SK-N-SH (cell line): ENCODE measurements around the gene HLA-DRB1. TPM values are rescaled to one million over a fixed set of nuclear protein-coding genes. Genes with fewer than 3 reads are reported as not detected.

Experiments
- CTCF ChIA-PET: fragments of 300-600, 350-600 bp; formaldehyde crosslinking; extraction: SDS; loops from one replicate; lab custom pipeline; 2021; lab: Yijun Ruan, JAX
- POLR2A ChIA-PET: fragments of 350-600 bp; sonication (Branson Sonifier 250); formaldehyde crosslinking; extraction: SDS; loops from one replicate; lab custom pipeline; 2020; ENCODE audit warnings: antibody characterized with exemption, inconsistent platforms; lab: Yijun Ruan, JAX
- DNase-seq: peaks from one replicate; pipeline ENCODE4 v3.0.0; 2012
- H2AFZ ChIP-seq: fragments of 200-600 bp; sonication (generic); 2 replicates; pipeline ENCODE4 v1.8.1; 2016; ENCODE audit warnings: antibody characterized with exemption, mild to moderate bottlenecking, low read depth
- H3F3A ChIP-seq: fragments of 200-600 bp; sonication (generic); replicated peaks from 2 replicates; pipeline ENCODE3; 2016; ENCODE audit warnings: antibody characterized with exemption, mild to moderate bottlenecking; ENCODE audit not compliant: insufficient read depth
- H3K27ac ChIP-seq, 2 experiments: fragments of 200-500 bp in 1 of 2; fragments of 200-600 bp in 1 of 2; sonication (Bioruptor generic) in 1 of 2; sonication (generic), shearing (Covaris generic) in 1 of 2; 2 replicates each; pipeline versions ENCODE4 v1.5.1 to v1.6.1; 2014 to 2016; ENCODE audit warnings: low read depth in 2 of 2, inconsistent platforms in 1 of 2, low read length in 1 of 2, mild to moderate bottlenecking in 1 of 2, mixed read lengths in 1 of 2
- H3K27me3 ChIP-seq: fragments of 200-600 bp; sonication (generic), shearing (Covaris generic); 2 replicates; pipeline ENCODE4 v1.6.1; 2016; ENCODE audit warnings: mixed run types; ENCODE audit not compliant: insufficient read depth
- H3K36me3 ChIP-seq, 2 experiments: fragments of 200-500 bp in 1 of 2; fragments of 200-600 bp in 1 of 2; sonication (Bioruptor generic) in 1 of 2; sonication (generic) in 1 of 2; replicated peaks in 1 of 2; 2 replicates each; pipeline versions ENCODE3 to v1.5.1; 2014 to 2016; ENCODE audit warnings: low read length in 1 of 2, mild to moderate bottlenecking in 1 of 2; ENCODE audit not compliant: insufficient read depth in 2 of 2, control insufficient read depth in 1 of 2
- H3K4me1 ChIP-seq, 2 experiments: fragments of 200-500 bp in 1 of 2; fragments of 200-600 bp in 1 of 2; sonication (Bioruptor generic) in 1 of 2; sonication (generic), shearing (Covaris generic) in 1 of 2; 2 replicates each; pipeline versions ENCODE4 v1.5.1 to v1.6.1; 2014 to 2016; ENCODE audit warnings: low read depth in 1 of 2, low read length in 1 of 2, mixed run types in 1 of 2; ENCODE audit not compliant: insufficient read depth in 2 of 2, control insufficient read depth in 1 of 2
- H3K4me2 ChIP-seq: fragments of 200-600 bp; sonication (generic), shearing (Covaris generic); 2 replicates; pipeline ENCODE4 v1.6.1; 2017; ENCODE audit warnings: mixed run types
- H3K4me3 ChIP-seq, 2 experiments: fragments of 200-500 bp in 1 of 2; fragments of 200-600 bp in 1 of 2; sonication (Bioruptor generic) in 1 of 2; sonication (generic), shearing (Covaris generic) in 1 of 2; 2 replicates each; pipeline versions ENCODE4 v1.5.1 to v1.8.1; 2014 to 2016; ENCODE audit warnings: low read depth in 2 of 2, inconsistent platforms in 1 of 2, low read length in 1 of 2, mild to moderate bottlenecking in 1 of 2, mixed read lengths in 1 of 2, moderate library complexity in 1 of 2
- H3K79me2 ChIP-seq: fragments of 200-600 bp; sonication (generic); 2 replicates; pipeline ENCODE4 v1.8.1; 2017; ENCODE audit warnings: mild to moderate bottlenecking; ENCODE audit not compliant: insufficient read depth
- H3K9ac ChIP-seq: fragments of 200-600 bp; sonication (generic); 2 replicates; pipeline ENCODE4 v1.6.1; 2017; ENCODE audit warnings: mixed run types
- H3K9me2 ChIP-seq: fragments of 200-600 bp; sonication (generic); 2 replicates; pipeline ENCODE4 v1.6.1; 2017; ENCODE audit warnings: mixed run types
- H3K9me3 ChIP-seq: fragments of 200-600 bp; sonication (generic); 2 replicates; pipeline ENCODE4 v1.6.1; 2017; ENCODE audit warnings: mixed run types, mild to moderate bottlenecking, moderate library complexity
- H4K20me1 ChIP-seq: fragments of 200-600 bp; sonication (generic); 2 replicates; pipeline ENCODE4 v1.6.1; 2017; ENCODE audit warnings: mild to moderate bottlenecking, mixed run types; ENCODE audit not compliant: insufficient read depth
- CHD2 ChIP-seq: fragments of 150-350 bp; IDR thresholded peaks from 2 replicates; pipeline ENCODE4 v1.6.1; 2018; ENCODE audit warnings: low read length; ENCODE audit not compliant: partially characterized antibody
- EP300 ChIP-seq, 2 experiments: IDR thresholded peaks; 2 replicates each; pipeline versions ENCODE4 v1.4.0 to v1.6.1; 2012; ENCODE audit warnings: borderline replicate concordance in 1 of 2, low read depth in 1 of 2, low read length in 1 of 2
- FOSL2 ChIP-seq: IDR thresholded peaks from 2 replicates; pipeline ENCODE4 v1.4.0; 2012; ENCODE audit warnings: low read depth, mild to moderate bottlenecking, moderate library complexity, borderline replicate concordance
- FOXJ3 ChIP-seq: sonication (generic); formaldehyde crosslinking; IDR thresholded peaks from 2 replicates; pipeline ENCODE4 v1.5.1; 2020; ENCODE audit warnings: mild to moderate bottlenecking, missing genetic modification reagents
- FOXM1 ChIP-seq: IDR thresholded peaks from 2 replicates; pipeline ENCODE4 v1.4.0; 2012; ENCODE audit warnings: low read depth, mild to moderate bottlenecking
- GABPA ChIP-seq: IDR thresholded peaks from 2 replicates; pipeline ENCODE4 v1.4.0; 2012; ENCODE audit warnings: low read depth, mild to moderate bottlenecking
- GATA2 ChIP-seq: sonication (generic); formaldehyde crosslinking; IDR thresholded peaks from 2 replicates; pipeline ENCODE4 v1.5.0; 2020; ENCODE audit warnings: mild to moderate bottlenecking, missing genetic modification reagents
- MAX ChIP-seq: IDR thresholded peaks from 2 replicates; pipeline ENCODE4 v1.4.0; 2012; ENCODE audit warnings: low read depth
- NRF1 ChIP-seq: IDR thresholded peaks from 2 replicates; pipeline ENCODE4 v1.6.1; 2012; ENCODE audit warnings: low read depth, mild to moderate bottlenecking, low read length
- POLR2AphosphoS5 ChIP-seq: IDR thresholded peaks from 2 replicates; pipeline ENCODE4 v1.6.1; 2012; ENCODE audit warnings: low read depth, low read length
- RAD21 ChIP-seq: IDR thresholded peaks from 2 replicates; pipeline ENCODE4 v1.6.1; 2012; ENCODE audit warnings: mild to moderate bottlenecking, low read length
- SIN3A ChIP-seq: IDR thresholded peaks from 2 replicates; pipeline ENCODE4 v1.6.1; 2012; ENCODE audit warnings: low read depth, mild to moderate bottlenecking, low read length, moderate library complexity, borderline replicate concordance
- TAF1 ChIP-seq: IDR thresholded peaks from 2 replicates; pipeline ENCODE4 v1.6.1; 2012; ENCODE audit warnings: low read depth, mild to moderate bottlenecking, low read length, moderate library complexity, borderline replicate concordance
- TCF12 ChIP-seq: IDR thresholded peaks from 2 replicates; pipeline ENCODE4 v1.4.0; 2012
- TEAD4 ChIP-seq: IDR thresholded peaks from 2 replicates; pipeline ENCODE4 v1.4.0; 2012; ENCODE audit warnings: mild to moderate bottlenecking, borderline replicate concordance; ENCODE audit not compliant: insufficient read depth
- YY1 ChIP-seq: IDR thresholded peaks from 2 replicates; pipeline ENCODE4 v1.4.0; 2012; ENCODE audit warnings: low read depth, mild to moderate bottlenecking
- ZBTB33 ChIP-seq: IDR thresholded peaks from 2 replicates; pipeline ENCODE4 v1.4.0; 2012; ENCODE audit warnings: low read depth, borderline replicate concordance
- WGBS: methylation state at CpG from one replicate; pipeline ENCODE4 v1.1.6; 2017; ENCODE audit warnings: low lambda C conversion rate; 5-methylcytosine and 5-hydroxymethylcytosine counted together
- polyA plus RNA-seq, 3 experiments: library from polyadenylated mRNA; depleted of rRNA; stranded (reverse); fragments of >200 nt; gene quantifications; 2 replicates each; pipeline ENCODE4 v1.2.3, GENCODE V29; 2012
- TF ChIP-seq, protein P1 (sequence below): fragments of 150-350 bp; IDR thresholded peaks from 2 replicates; pipeline ENCODE4 v1.6.1; 2016; ENCODE audit warnings: mild to moderate bottlenecking, low read depth, low read length
- TF ChIP-seq, protein P2 (sequence below): fragments of 150-350 bp; IDR thresholded peaks from 2 replicates; pipeline ENCODE4 v1.6.1; 2017; ENCODE audit warnings: antibody characterized with exemption, low read length, low read depth, borderline replicate concordance

HLA-DRB1 gene
- polyA plus RNA-seq, 1 of the 3 experiments (the other 2 are of a cell fraction) = not detected

DNA sequence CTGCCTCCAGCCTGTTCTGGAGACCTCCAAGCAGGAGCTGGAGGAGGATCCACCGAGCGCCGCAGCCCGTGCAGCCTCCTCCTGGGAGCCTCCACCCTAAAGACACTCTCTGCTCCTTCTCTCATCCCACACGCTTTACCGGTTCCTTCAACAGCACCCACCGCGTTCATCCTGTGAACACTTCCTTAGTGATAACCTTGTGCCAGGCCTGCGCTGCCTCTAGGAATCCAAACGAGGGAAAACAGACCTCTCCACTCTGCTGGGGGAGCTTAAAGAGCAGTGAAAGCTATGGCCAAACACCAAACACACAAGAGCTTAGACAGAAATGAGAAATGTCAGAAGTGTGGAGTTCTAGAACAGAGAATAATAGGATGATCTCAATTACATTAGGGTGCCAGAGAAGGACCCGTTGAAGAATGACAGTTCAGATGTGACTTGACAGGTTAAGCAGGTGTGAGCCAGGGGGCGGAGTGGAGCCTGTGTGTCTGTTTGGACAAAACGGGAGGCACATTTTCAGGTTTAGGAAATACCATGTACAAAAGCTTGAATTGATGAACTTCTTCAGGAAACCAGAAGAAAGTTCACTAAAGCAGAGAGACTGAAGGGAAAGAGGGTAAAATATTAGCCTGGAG lies 31.1 kb downstream of the HLA-DRB1 start (continued):
- TF ChIP-seq YY1 (no peak), MAX (no peak), FOXJ3 (no peak), CHD2 (no peak), GABPA (no peak), GATA2 (CRISPR knock-in tag) (no peak), RAD21 (no peak), SIN3A (no peak), NRF1 (no peak), TCF12 (no peak), TEAD4 (no peak)
- TF ChIP-seq, protein P1, sequence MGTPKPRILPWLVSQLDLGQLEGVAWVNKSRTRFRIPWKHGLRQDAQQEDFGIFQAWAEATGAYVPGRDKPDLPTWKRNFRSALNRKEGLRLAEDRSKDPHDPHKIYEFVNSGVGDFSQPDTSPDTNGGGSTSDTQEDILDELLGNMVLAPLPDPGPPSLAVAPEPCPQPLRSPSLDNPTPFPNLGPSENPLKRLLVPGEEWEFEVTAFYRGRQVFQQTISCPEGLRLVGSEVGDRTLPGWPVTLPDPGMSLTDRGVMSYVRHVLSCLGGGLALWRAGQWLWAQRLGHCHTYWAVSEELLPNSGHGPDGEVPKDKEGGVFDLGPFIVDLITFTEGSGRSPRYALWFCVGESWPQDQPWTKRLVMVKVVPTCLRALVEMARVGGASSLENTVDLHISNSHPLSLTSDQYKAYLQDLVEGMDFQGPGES = no peak
- TF ChIP-seq, protein P2, sequence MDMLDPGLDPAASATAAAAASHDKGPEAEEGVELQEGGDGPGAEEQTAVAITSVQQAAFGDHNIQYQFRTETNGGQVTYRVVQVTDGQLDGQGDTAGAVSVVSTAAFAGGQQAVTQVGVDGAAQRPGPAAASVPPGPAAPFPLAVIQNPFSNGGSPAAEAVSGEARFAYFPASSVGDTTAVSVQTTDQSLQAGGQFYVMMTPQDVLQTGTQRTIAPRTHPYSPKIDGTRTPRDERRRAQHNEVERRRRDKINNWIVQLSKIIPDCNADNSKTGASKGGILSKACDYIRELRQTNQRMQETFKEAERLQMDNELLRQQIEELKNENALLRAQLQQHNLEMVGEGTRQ = no peak

DNA sequence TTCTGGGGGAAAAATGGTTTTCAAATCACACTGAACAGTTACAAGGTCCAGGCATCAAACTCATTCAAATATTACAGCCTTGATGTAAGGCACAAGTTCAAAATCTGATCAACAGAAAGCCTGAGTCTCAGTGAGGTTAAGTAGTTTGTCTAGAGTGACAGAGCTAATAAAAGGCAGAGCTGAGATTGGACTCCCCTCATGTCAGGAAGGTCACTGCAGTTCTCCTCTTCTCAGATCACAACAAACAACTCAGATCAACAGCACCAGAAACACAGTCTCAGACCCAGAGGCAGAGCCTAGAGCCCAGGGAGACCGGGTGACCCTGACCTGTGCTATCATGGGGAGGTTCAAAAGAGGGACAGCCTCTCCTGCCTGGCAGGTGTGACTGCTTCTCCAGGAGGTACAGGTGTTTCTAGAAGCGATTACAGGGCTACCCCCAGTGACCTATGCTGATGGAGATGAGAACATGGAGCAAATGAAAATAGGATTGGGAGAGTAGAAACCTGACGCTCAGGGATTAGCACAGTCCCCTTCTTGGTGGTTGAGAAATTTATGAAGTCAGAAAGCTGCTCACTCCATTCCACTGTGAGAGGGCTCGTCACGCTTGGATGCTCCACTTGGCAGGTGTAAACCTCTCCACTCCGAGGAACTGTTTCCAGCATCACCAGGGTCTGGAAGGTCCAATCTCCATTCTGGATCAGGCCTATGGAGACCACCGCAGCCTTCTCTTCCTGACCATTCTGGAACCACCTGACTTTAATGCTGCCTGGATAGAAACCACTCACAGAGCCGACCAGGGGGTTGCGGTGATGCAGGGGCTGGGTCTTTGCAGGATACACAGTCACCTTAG lies 35.3 kb downstream of the HLA-DRB1 start:
- WGBS = 13% methylated on average over 4 of the region's 9 CpGs
- Histone ChIP-seq H3K4me3 (no peak overlapping the region), H3K9me3 (no peaks in the 10 kb centered on the region), H3K27ac (no peak overlapping the region), H3K79me2 (no peaks in the 10 kb centered on the region), H3K36me3 (no peaks in the 10 kb centered on the region), H3K4me2 (no peak overlapping the region), H3F3A (no peaks in the 10 kb centered on the region), H2AFZ (no peak overlapping the region), H4K20me1 (no peaks in the 10 kb centered on the region), H3K9ac (no peak overlapping the region), H3K4me1 (no peaks in the 10 kb centered on the region), H3K27me3 (no peaks in the 10 kb centered on the region), H3K9me2 (no peaks in the 10 kb centered on the region)
- ChIA-PET CTCF (no interaction called here), POLR2A (no interaction called here)
- TF ChIP-seq EP300 (IDR thresholded peaks at IDR 0.05; ENCODE audit: borderline replicate concordance in 1 of 2, low read depth in 1 of 2, low read length in 1 of 2) = no peak
- no peak for TF ChIP-seq POLR2AphosphoS5
- no peak for TF ChIP-seq RAD21
- no peak for TF ChIP-seq TEAD4
- TF ChIP-seq ZBTB33 = no peak
- no peak for TF ChIP-seq NRF1
- TF ChIP-seq TAF1 = no peak
- TF ChIP-seq FOSL2 = no peak
- no peak for TF ChIP-seq FOXM1
- no peak for DNase-seq
